ENCODE data around the gene AP3S2. TPM values are rescaled to one million over a fixed set of nuclear protein-coding genes. Genes with fewer than 3 reads are reported as not detected.

Gene AP3S2
- total and polyA plus RNA-seq, 7 experiments from 2014 or later, result 24.3 to 32.8 (median 28.5) TPM

GRCh38 chr15:89863918-89864317, 29.9 kb downstream of the AP3S2 start:
- peaks cover 0 to 9% (median 0%) of the 10 kb centered on the region in 7 donors for H3K4me1 Mint-ChIP-seq
- Histone ChIP-seq H3K27ac (ENCODE audit: low read depth, low read length) (no peak overlapping the region), H3K4me3 (ENCODE audit: low read length) (no peak overlapping the region), H3K9me3 (ENCODE audit: control insufficient read depth in 2 of 3, low read length in 3 of 3) (no peaks in the 10 kb centered on the region), H3K27me3 (ENCODE audit: control insufficient read depth in 2 of 2, insufficient read depth in 2 of 2, low read length in 2 of 2) (no peaks in the 10 kb centered on the region), H3K36me3 (ENCODE audit: control insufficient read depth in 2 of 3, insufficient read depth in 3 of 3, low read length in 3 of 3) (peaks cover 0 to 42% (median 5%) of the 10 kb centered on the region in 3 experiments), H3K4me1 (ENCODE audit: control insufficient read depth in 2 of 2, insufficient read depth in 2 of 2, low read length in 2 of 2) (no peaks in the 10 kb centered on the region)
- no peaks in the 10 kb centered on the region for H3K9me3 Mint-ChIP-seq
- no peak overlapping the region for H3K27ac Mint-ChIP-seq
- no peak for DNase-seq
- ATAC-seq, result no peak
- H3K27me3 Mint-ChIP-seq, result no peaks in the 10 kb centered on the region
- intact Hi-C loops (cut with micrococcal nuclease), result no loop called here
- ChIA-PET CTCF (no interaction called here), POLR2A (interaction anchor here (1.1 kb wide), 1 partner anchor 164 kb away, joined by 3 read pairs; no protein-coding TSS in a partner anchor)
- no peak overlapping the region for H3K4me3 Mint-ChIP-seq
- peaks cover 0 to 17% (median 12%) of the 10 kb centered on the region in 5 donors for H3K36me3 Mint-ChIP-seq

GRCh38 chr15:89860891-89861290, 32.9 kb downstream of the AP3S2 start:
- no peak for DNase-seq
- no peaks in the 10 kb centered on the region for H3K9me3 ChIP-seq (ENCODE audit: control insufficient read depth in 2 of 3, low read length in 3 of 3)
- no peak for ATAC-seq
- H3K36me3 ChIP-seq (ENCODE audit: control insufficient read depth in 2 of 3, insufficient read depth in 3 of 3, low read length in 3 of 3), result peaks cover 0 to 42% (median 5%) of the 10 kb centered on the region in 3 experiments
- H3K4me3 ChIP-seq (ENCODE audit: low read length), result no peak overlapping the region
- no peaks in the 10 kb centered on the region for H3K9me3 Mint-ChIP-seq
- ChIA-PET POLR2A (no interaction called here), CTCF (interaction anchor here (0.7 kb wide), 1 partner anchor 279 kb away, joined by 3 read pairs; no protein-coding TSS in a partner anchor)
- no peaks in the 10 kb centered on the region for H3K4me1 ChIP-seq (ENCODE audit: control insufficient read depth in 2 of 2, insufficient read depth in 2 of 2, low read length in 2 of 2)
- no peaks in the 10 kb centered on the region for H3K27me3 Mint-ChIP-seq
- no peak overlapping the region for H3K27ac Mint-ChIP-seq
- peaks cover 0 to 33% (median 21%) of the 10 kb centered on the region in 5 donors for H3K36me3 Mint-ChIP-seq
- no peak overlapping the region for H3K4me3 Mint-ChIP-seq
- H3K27me3 ChIP-seq (ENCODE audit: control insufficient read depth in 2 of 2, insufficient read depth in 2 of 2, low read length in 2 of 2), result no peaks in the 10 kb centered on the region
- peaks cover 0 to 9% (median 0%) of the 10 kb centered on the region in 7 donors for H3K4me1 Mint-ChIP-seq
- H3K27ac ChIP-seq (ENCODE audit: low read depth, low read length), result no peak overlapping the region
- intact Hi-C loops (cut with micrococcal nuclease), result no loop called here

GRCh38 chr15:89860431-89860830, 33.4 kb downstream of the AP3S2 start:
- Mint-ChIP-seq H3K4me1 (peaks cover 0 to 9% (median 0%) of the 10 kb centered on the region in 7 donors), H3K27ac (no peak overlapping the region)
- no peak for ATAC-seq

GRCh38 chr15:89858661-89859458, 34.9 kb downstream of the AP3S2 start:
- Mint-ChIP-seq H3K4me3 (no peak overlapping the region), H3K36me3 (peaks cover 0 to 30% (median 16%) of the 10 kb centered on the region in 5 donors), H3K4me1 (peaks cover 0 to 9% (median 0%) of the 10 kb centered on the region in 7 donors), H3K9me3 (no peaks in the 10 kb centered on the region), H3K27ac (no peak overlapping the region), H3K27me3 (no peaks in the 10 kb centered on the region)
- intact Hi-C loops (cut with micrococcal nuclease), result no loop called here
- ATAC-seq (no peak), DNase-seq (no peak)
- Histone ChIP-seq H3K4me3 (ENCODE audit: low read length) (no peak overlapping the region), H3K36me3 (ENCODE audit: control insufficient read depth in 2 of 3, insufficient read depth in 3 of 3, low read length in 3 of 3) (peaks cover 0 to 33% (median 5%) of the 10 kb centered on the region in 3 experiments), H3K4me1 (ENCODE audit: control insufficient read depth in 2 of 2, insufficient read depth in 2 of 2, low read length in 2 of 2) (no peaks in the 10 kb centered on the region), H3K27me3 (ENCODE audit: control insufficient read depth in 2 of 2, insufficient read depth in 2 of 2, low read length in 2 of 2) (no peaks in the 10 kb centered on the region), H3K9me3 (ENCODE audit: control insufficient read depth in 2 of 3, low read length in 3 of 3) (no peaks in the 10 kb centered on the region), H3K27ac (ENCODE audit: low read depth, low read length) (no peak overlapping the region)
- POLR2A ChIA-PET, result no interaction called here
- CTCF ChIA-PET, result no interaction called here

More at GRCh38 chr15:89860431-89860830, 33.4 kb downstream of the AP3S2 start:
- no peak overlapping the region for H3K27ac ChIP-seq (ENCODE audit: low read depth, low read length)
- no peaks in the 10 kb centered on the region for H3K27me3 ChIP-seq (ENCODE audit: control insufficient read depth in 2 of 2, insufficient read depth in 2 of 2, low read length in 2 of 2)
- Mint-ChIP-seq H3K9me3 (no peaks in the 10 kb centered on the region), H3K36me3 (peaks cover 0 to 30% (median 16%) of the 10 kb centered on the region in 5 donors), H3K4me3 (no peak overlapping the region), H3K27me3 (no peaks in the 10 kb centered on the region)
- no peak overlapping the region for H3K4me3 ChIP-seq (ENCODE audit: low read length)
- no peaks in the 10 kb centered on the region for H3K4me1 ChIP-seq (ENCODE audit: control insufficient read depth in 2 of 2, insufficient read depth in 2 of 2, low read length in 2 of 2)
- ChIA-PET POLR2A (no interaction called here), CTCF (interaction anchor here (0.7 kb wide), 1 partner anchor 279 kb away, joined by 3 read pairs; no protein-coding TSS in a partner anchor)
- intact Hi-C loops (cut with micrococcal nuclease), result no loop called here
- peaks cover 0 to 39% (median 5%) of the 10 kb centered on the region in 3 experiments for H3K36me3 ChIP-seq (ENCODE audit: control insufficient read depth in 2 of 3, insufficient read depth in 3 of 3, low read length in 3 of 3)
- DNase-seq, result no peak
- H3K9me3 ChIP-seq (ENCODE audit: control insufficient read depth in 2 of 3, low read length in 3 of 3), result no peaks in the 10 kb centered on the region

GRCh38 chr15:89857673-89858072, 36.1 kb downstream of the AP3S2 start:
- Histone ChIP-seq H3K4me1 (ENCODE audit: control insufficient read depth in 2 of 2, insufficient read depth in 2 of 2, low read length in 2 of 2) (no peaks in the 10 kb centered on the region), H3K9me3 (ENCODE audit: control insufficient read depth in 2 of 3, low read length in 3 of 3) (no peaks in the 10 kb centered on the region), H3K27me3 (ENCODE audit: control insufficient read depth in 2 of 2, insufficient read depth in 2 of 2, low read length in 2 of 2) (no peaks in the 10 kb centered on the region), H3K36me3 (ENCODE audit: control insufficient read depth in 2 of 3, insufficient read depth in 3 of 3, low read length in 3 of 3) (peaks cover 1 to 30% (median 5%) of the 10 kb centered on the region in 3 experiments), H3K4me3 (ENCODE audit: low read length) (no peak overlapping the region), H3K27ac (ENCODE audit: low read depth, low read length) (no peak overlapping the region)
- CTCF ChIA-PET, result no interaction called here
- Mint-ChIP-seq H3K27ac (peak overlapping the region in 1 of 9 donors; percentile 67), H3K4me3 (no peak overlapping the region), H3K27me3 (no peaks in the 10 kb centered on the region), H3K4me1 (peaks cover 0 to 9% (median 0%) of the 10 kb centered on the region in 7 donors), H3K36me3 (peaks cover 0 to 38% (median 20%) of the 10 kb centered on the region in 5 donors), H3K9me3 (no peaks in the 10 kb centered on the region)
- POLR2A ChIA-PET, result no interaction called here
- no peak for ATAC-seq
- intact Hi-C loops (cut with micrococcal nuclease), result no loop called here
- DNase-seq, result no peak

GRCh38 chr15:89855948-89856347, 37.8 kb downstream of the AP3S2 start:
- POLR2A ChIA-PET, result no interaction called here
- Mint-ChIP-seq H3K36me3 (peaks cover 0 to 51% (median 30%) of the 10 kb centered on the region in 5 donors), H3K9me3 (no peaks in the 10 kb centered on the region), H3K27me3 (no peaks in the 10 kb centered on the region), H3K27ac (peak overlapping the region in 1 of 9 donors; percentile 67), H3K4me1 (peaks cover 0 to 11% (median 0%) of the 10 kb centered on the region in 7 donors), H3K4me3 (no peak overlapping the region)
- Histone ChIP-seq H3K27me3 (ENCODE audit: control insufficient read depth in 2 of 2, insufficient read depth in 2 of 2, low read length in 2 of 2) (no peaks in the 10 kb centered on the region), H3K27ac (ENCODE audit: low read depth, low read length) (no peak overlapping the region), H3K4me1 (ENCODE audit: control insufficient read depth in 2 of 2, insufficient read depth in 2 of 2, low read length in 2 of 2) (no peaks in the 10 kb centered on the region), H3K4me3 (ENCODE audit: low read length) (no peak overlapping the region), H3K36me3 (ENCODE audit: control insufficient read depth in 2 of 3, insufficient read depth in 3 of 3, low read length in 3 of 3) (peaks cover 0 to 26% (median 5%) of the 10 kb centered on the region in 3 experiments), H3K9me3 (ENCODE audit: control insufficient read depth in 2 of 3, low read length in 3 of 3) (no peaks in the 10 kb centered on the region)
- DNase-seq (no peak), ATAC-seq (no peak)
- CTCF ChIA-PET, result no interaction called here
- intact Hi-C loops (cut with micrococcal nuclease), result no loop called here
